HG02973 (cell line): Measurements from ENCODE around the gene TSKU.
"Not testable (repeated sequence)": the region's sequence is repeated elsewhere in the genome, so short reads cannot be mapped to it uniquely, and the experiment has no call there.

Source experiments
- ATAC-seq: cut with Tn5 transposase; IDR thresholded peaks from one replicate; pipeline ENCODE4 v1.9.1; 2021; ENCODE audit warnings: moderate library complexity; ENCODE audit not compliant: unreplicated experiment

Gene TSKU

GRCh38 chr11:76783294-76783895 lies at the start of gene TSKU:
TSS of gene TSKU (plus strand) at chr11:76783356. CDS start at chr11:76795617, 12,261 bp downstream.
- no peak for ATAC-seq

- ATAC-seq, result not testable (repeated sequence)
Observed at GRCh38 chr11:76733906-76734305, 49.2 kb upstream of the TSKU start.

- no peak for ATAC-seq
Observed at GRCh38 chr11:76734456-76735420, 48.4 kb upstream of the TSKU start.

GRCh38 chr11:76735841-76736240 lies 47.3 kb upstream of the TSKU start:
- no peak for ATAC-seq

- no peak for ATAC-seq
Observed at GRCh38 chr11:76736266-76736665, 46.9 kb upstream of the TSKU start.

GRCh38 chr11:76736773-76737495 lies 46.2 kb upstream of the TSKU start:
- ATAC-seq, result no peak

- ATAC-seq, result no peak
Observed at GRCh38 chr11:76738618-76739240, 44.4 kb upstream of the TSKU start.

GRCh38 chr11:76739798-76740197 lies 43.4 kb upstream of the TSKU start:
- no peak for ATAC-seq

GRCh38 chr11:76740772-76741171 lies 42.4 kb upstream of the TSKU start:
- ATAC-seq, result no peak

GRCh38 chr11:76742902-76743301 lies 40.3 kb upstream of the TSKU start:
- ATAC-seq, result no peak

- no peak for ATAC-seq
Observed at GRCh38 chr11:76744186-76745043, 38.7 kb upstream of the TSKU start.

GRCh38 chr11:76745044-76745376 lies 38.1 kb upstream of the TSKU start:
- ATAC-seq, result no peak

GRCh38 chr11:76745561-76746207 lies 37.5 kb upstream of the TSKU start:
- no peak for ATAC-seq

- no peak for ATAC-seq
Observed at GRCh38 chr11:76747153-76747914, 35.8 kb upstream of the TSKU start.

GRCh38 chr11:76747915-76748860 lies 35.0 kb upstream of the TSKU start:
- ATAC-seq, result no peak

- no peak for ATAC-seq
Observed at GRCh38 chr11:76748948-76749347, 34.2 kb upstream of the TSKU start.

GRCh38 chr11:76750067-76750466 lies 33.1 kb upstream of the TSKU start:
- ATAC-seq, result no peak

- ATAC-seq, result no peak
Observed at GRCh38 chr11:76750746-76751145, 32.4 kb upstream of the TSKU start.
